H1 (cell line): ENCODE data around the gene ATP8B3.

Experiments used
- ASH2L ChIP-seq: fragments of 200-600, 300-600 bp; sonication (generic); IDR thresholded peaks from one replicate; pipeline ENCODE4 v1.7.1; 2017; ENCODE audit warnings: low read length
- BCL11A ChIP-seq, 2 experiments: IDR thresholded peaks; one replicate each; pipeline ENCODE4 v1.6.1; 2011; ENCODE audit warnings: low read depth in 2 of 2, low read length in 2 of 2, mild to moderate bottlenecking in 2 of 2
- CHD2 ChIP-seq: IDR thresholded peaks from 2 replicates; pipeline ENCODE4 v1.6.1; 2012; ENCODE audit warnings: low read length, improper control_type of control experiment
- EP300 ChIP-seq, 2 experiments: IDR thresholded peaks; 1 replicate in 1 of 2; 2 replicates in 1 of 2; pipeline ENCODE4 v1.6.1; 2011 to 2012; ENCODE audit warnings: low read depth in 2 of 2, low read length in 2 of 2, mild to moderate bottlenecking in 2 of 2, borderline replicate concordance in 1 of 2, inconsistent platforms in 1 of 2, moderate library complexity in 1 of 2
- EZH2 ChIP-seq: fragments of 200-600 bp; sonication (generic); IDR thresholded peaks from 2 replicates; pipeline ENCODE4 v1.7.1; 2012; ENCODE audit warnings: low read depth, mild to moderate bottlenecking, moderate library complexity, low read length, inconsistent platforms; ENCODE audit not compliant: severe bottlenecking
- HDAC2 ChIP-seq, 2 experiments: fragments of 300-600 bp in 1 of 2; sonication (generic) in 1 of 2; IDR thresholded peaks; 2 replicates each; pipeline ENCODE4 v1.6.1; 2011 to 2012; ENCODE audit warnings: low read depth in 2 of 2, low read length in 2 of 2, mild to moderate bottlenecking in 2 of 2, moderate library complexity in 2 of 2, borderline replicate concordance in 1 of 2, inconsistent platforms in 1 of 2
- JUND ChIP-seq: IDR thresholded peaks from 2 replicates; pipeline ENCODE4 v1.6.1; 2011; ENCODE audit warnings: mild to moderate bottlenecking, improper control_type of control experiment, low read length
- POLR2AphosphoS5 ChIP-seq: IDR thresholded peaks from 2 replicates; pipeline ENCODE4 v1.6.1; 2011; ENCODE audit warnings: low read depth, low read length
- RBBP5 ChIP-seq: IDR thresholded peaks from 2 replicates; pipeline ENCODE4 v1.7.1; 2012; ENCODE audit warnings: low read depth, mild to moderate bottlenecking, inconsistent platforms, low read length, moderate library complexity, borderline replicate concordance
- SUZ12 ChIP-seq: fragments of 200-600 bp; sonication (generic); IDR thresholded peaks from 2 replicates; pipeline ENCODE4 v1.6.1; 2012; ENCODE audit warnings: mild to moderate bottlenecking, inconsistent platforms, low read length, moderate library complexity, mixed read lengths
- TF ChIP-seq, protein P1 (sequence below), 3 experiments: IDR thresholded peaks; 1 replicate in 2 of 3; 2 replicates in 1 of 3; pipeline versions ENCODE4 v1.5.1 to v1.6.1; 2011; ENCODE audit warnings: low read length in 3 of 3, mild to moderate bottlenecking in 3 of 3, inconsistent platforms in 2 of 3, low read depth in 1 of 3, moderate library complexity in 1 of 3; ENCODE audit not compliant: insufficient read depth in 1 of 3; ENCODE audit errors: control extremely low read depth in 1 of 3
- TF ChIP-seq, protein P2 (sequence below): IDR thresholded peaks from 2 replicates; pipeline ENCODE4 v1.6.1; 2011; ENCODE audit warnings: low read length, improper control_type of control experiment
- TF ChIP-seq, protein P3 (sequence below): IDR thresholded peaks from 2 replicates; pipeline ENCODE4 v1.6.1; 2012; ENCODE audit warnings: inconsistent platforms

DNA sequence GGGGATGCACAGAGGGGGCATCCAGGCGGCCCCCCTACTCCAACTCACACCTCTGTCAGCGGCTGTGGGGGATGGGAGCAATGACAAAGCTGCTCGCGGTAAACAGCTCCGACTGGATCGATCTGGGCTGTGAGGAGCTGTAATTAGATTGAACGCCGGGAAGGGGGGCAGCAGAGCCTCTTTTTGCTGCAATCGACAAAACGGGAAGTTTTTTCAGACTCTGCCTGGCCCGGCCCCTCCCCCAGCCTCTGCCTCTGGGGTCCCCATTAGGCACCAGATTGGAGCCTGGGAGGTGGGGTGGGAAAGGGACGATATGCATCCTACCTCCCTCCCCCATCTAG lies 42.5 kb downstream of the ATP8B3 start:
- TF ChIP-seq POLR2AphosphoS5 (no peak), EP300 (IDR thresholded peaks at IDR 0.05; ENCODE audit: borderline replicate concordance in 1 of 2, low read depth in 2 of 2, low read length in 2 of 2) (no peak), RBBP5 (no peak), SUZ12 (no peak), JUND (no peak), EZH2 (no peak), ASH2L (no peak), CHD2 (no peak), HDAC2 (IDR thresholded peaks at IDR 0.05; ENCODE audit: borderline replicate concordance in 1 of 2, low read depth in 2 of 2, low read length in 2 of 2) (no peak), BCL11A (IDR thresholded peaks at IDR 0.05; ENCODE audit: low read depth in 2 of 2, low read length in 2 of 2) (no peak)
- TF ChIP-seq, protein P1, sequence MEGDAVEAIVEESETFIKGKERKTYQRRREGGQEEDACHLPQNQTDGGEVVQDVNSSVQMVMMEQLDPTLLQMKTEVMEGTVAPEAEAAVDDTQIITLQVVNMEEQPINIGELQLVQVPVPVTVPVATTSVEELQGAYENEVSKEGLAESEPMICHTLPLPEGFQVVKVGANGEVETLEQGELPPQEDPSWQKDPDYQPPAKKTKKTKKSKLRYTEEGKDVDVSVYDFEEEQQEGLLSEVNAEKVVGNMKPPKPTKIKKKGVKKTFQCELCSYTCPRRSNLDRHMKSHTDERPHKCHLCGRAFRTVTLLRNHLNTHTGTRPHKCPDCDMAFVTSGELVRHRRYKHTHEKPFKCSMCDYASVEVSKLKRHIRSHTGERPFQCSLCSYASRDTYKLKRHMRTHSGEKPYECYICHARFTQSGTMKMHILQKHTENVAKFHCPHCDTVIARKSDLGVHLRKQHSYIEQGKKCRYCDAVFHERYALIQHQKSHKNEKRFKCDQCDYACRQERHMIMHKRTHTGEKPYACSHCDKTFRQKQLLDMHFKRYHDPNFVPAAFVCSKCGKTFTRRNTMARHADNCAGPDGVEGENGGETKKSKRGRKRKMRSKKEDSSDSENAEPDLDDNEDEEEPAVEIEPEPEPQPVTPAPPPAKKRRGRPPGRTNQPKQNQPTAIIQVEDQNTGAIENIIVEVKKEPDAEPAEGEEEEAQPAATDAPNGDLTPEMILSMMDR (IDR thresholded peaks at IDR 0.05; ENCODE audit: control extremely low read depth in 1 of 3, insufficient read depth in 1 of 3, low read depth in 1 of 3, low read length in 3 of 3) = 0 out of 4 replicates have a peak, but pooled peaks of 1 of the 3 experiments have one; percentile 6
- TF ChIP-seq, protein P2, sequence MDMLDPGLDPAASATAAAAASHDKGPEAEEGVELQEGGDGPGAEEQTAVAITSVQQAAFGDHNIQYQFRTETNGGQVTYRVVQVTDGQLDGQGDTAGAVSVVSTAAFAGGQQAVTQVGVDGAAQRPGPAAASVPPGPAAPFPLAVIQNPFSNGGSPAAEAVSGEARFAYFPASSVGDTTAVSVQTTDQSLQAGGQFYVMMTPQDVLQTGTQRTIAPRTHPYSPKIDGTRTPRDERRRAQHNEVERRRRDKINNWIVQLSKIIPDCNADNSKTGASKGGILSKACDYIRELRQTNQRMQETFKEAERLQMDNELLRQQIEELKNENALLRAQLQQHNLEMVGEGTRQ = no peak
- TF ChIP-seq, protein P3, sequence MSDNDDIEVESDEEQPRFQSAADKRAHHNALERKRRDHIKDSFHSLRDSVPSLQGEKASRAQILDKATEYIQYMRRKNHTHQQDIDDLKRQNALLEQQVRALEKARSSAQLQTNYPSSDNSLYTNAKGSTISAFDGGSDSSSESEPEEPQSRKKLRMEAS = no peak
